ENCODE data around the gene C1QTNF3. TPM values are rescaled to one million over a fixed set of nuclear protein-coding genes. Genes with fewer than 3 reads are reported as not detected.

C1QTNF3 gene
- total RNA-seq, 4 donors from 2014 or later = 0.53 to 5.1 (median 1.6) TPM

- Histone ChIP-seq H3K27me3 (no peaks in the 10 kb centered on the region), H3K36me3 (peaks cover 0 to 45% (median 4%) of the 10 kb centered on the region in 3 donors), H3K27ac (no peak overlapping the region), H3K4me1 (peaks cover 9 to 47% (median 14%) of the 10 kb centered on the region in 3 donors), H3K9me3 (no peaks in the 10 kb centered on the region), H3K4me3 (no peak overlapping the region)
- WGBS, 2 donors = 71 to 86% methylated on average over 4 of the region's 4 CpGs
- no peak for DNase-seq
- TF ChIP-seq CTCF (IDR thresholded peaks at IDR 0.05) (no peak), POLR2A (IDR thresholded peaks at IDR 0.05) (no peak)
- intact Hi-C loops (cut with DNase I) = no loop called here
Measured at GRCh38 chr5:34005681-34006080, 37.3 kb downstream of the C1QTNF3 start.

GRCh38 chr5:34005211-34005610 is 37.8 kb downstream of the C1QTNF3 start:
- WGBS, 2 donors = 83 to 89% methylated on average over 4 of the region's 4 CpGs

GRCh38 chr5:34003941-34004340 is 39.1 kb downstream of the C1QTNF3 start:
- WGBS, 2 donors = 87 to 98% methylated on average over 4 of the region's 4 CpGs
- TF ChIP-seq POLR2A (IDR thresholded peaks at IDR 0.05) (no peak), CTCF (IDR thresholded peaks at IDR 0.05) (no peak)
- Histone ChIP-seq H3K4me3 (no peak overlapping the region), H3K9me3 (no peaks in the 10 kb centered on the region), H3K4me1 (peaks cover 9 to 41% (median 11%) of the 10 kb centered on the region in 3 donors), H3K27ac (no peak overlapping the region), H3K36me3 (peaks cover 0 to 49% (median 4%) of the 10 kb centered on the region in 3 donors), H3K27me3 (no peaks in the 10 kb centered on the region)
- intact Hi-C loops (cut with DNase I) = no loop called here
- DNase-seq = no peak

More at GRCh38 chr5:34005211-34005610, 37.8 kb downstream of the C1QTNF3 start:
- Histone ChIP-seq H3K27ac (no peak overlapping the region), H3K4me1 (peaks cover 9 to 47% (median 14%) of the 10 kb centered on the region in 3 donors), H3K4me3 (no peak overlapping the region), H3K36me3 (peaks cover 0 to 45% (median 4%) of the 10 kb centered on the region in 3 donors), H3K9me3 (no peaks in the 10 kb centered on the region), H3K27me3 (no peaks in the 10 kb centered on the region)
- TF ChIP-seq CTCF (IDR thresholded peaks at IDR 0.05) = no peak
- TF ChIP-seq POLR2A (IDR thresholded peaks at IDR 0.05) = no peak
- intact Hi-C loops (cut with DNase I) = no loop called here
- no peak for DNase-seq

- no peaks in the 10 kb centered on the region for H3K27me3 ChIP-seq
- no peak for DNase-seq
- WGBS, 2 donors = 91 to 97% methylated on average over 7 of the region's 10 CpGs
- TF ChIP-seq POLR2A (IDR thresholded peaks at IDR 0.05) = no peak
- no peak for TF ChIP-seq CTCF (IDR thresholded peaks at IDR 0.05)
- no peak overlapping the region for H3K27ac ChIP-seq
- H3K4me3 ChIP-seq = no peak overlapping the region
- intact Hi-C loops (cut with DNase I) = no loop called here
- peaks cover 7 to 34% (median 9%) of the 10 kb centered on the region in 3 donors for H3K4me1 ChIP-seq
- H3K36me3 ChIP-seq = peaks cover 0 to 57% (median 4%) of the 10 kb centered on the region in 3 donors
- H3K9me3 ChIP-seq = no peaks in the 10 kb centered on the region
Measured at GRCh38 chr5:34002629-34003328, 40.2 kb downstream of the C1QTNF3 start.

GRCh38 chr5:34001241-34001841 is 41.7 kb downstream of the C1QTNF3 start:
- 32 to 46% methylated on average over 10 of the region's 10 CpGs for WGBS, 2 donors
- Histone ChIP-seq H3K27ac (peak overlapping the region; percentile 2 to 59 (median 42)), H3K4me3 (peak overlapping the region in 1 of 4 donors; percentile 9), H3K36me3 (peaks cover 0 to 59% (median 4%) of the 10 kb centered on the region in 3 donors), H3K9me3 (no peaks in the 10 kb centered on the region), H3K27me3 (no peaks in the 10 kb centered on the region), H3K4me1 (peaks cover 0 to 29% (median under 1%) of the 10 kb centered on the region in 3 donors)
- intact Hi-C loops (cut with DNase I) = no loop called here
- TF ChIP-seq CTCF (IDR thresholded peaks at IDR 0.05) = no peak
- TF ChIP-seq POLR2A (IDR thresholded peaks at IDR 0.05) = no peak
- DNase-seq = no peak

Measured in esophagus squamous epithelium (tissue), 5 donors.